ENCODE results near the gene HGF.

HGF gene

GRCh38 chr7:81684514-81685269 is 85.2 kb downstream of the HGF start:
- no peak for DNase-seq (ENCODE audit: low read depth in 1 of 2, low spot score in 1 of 2)

GRCh38 chr7:81684033-81684432 is 85.8 kb downstream of the HGF start:
- DNase-seq (ENCODE audit: low read depth in 1 of 2, low spot score in 1 of 2), result no peak

- DNase-seq (ENCODE audit: low read depth in 1 of 2, low spot score in 1 of 2), result no peak
These were observed 87.0 kb downstream of the HGF start for GRCh38 chr7:81682873-81683272.

GRCh38 chr7:81680120-81680519 is 89.7 kb downstream of the HGF start:
- DNase-seq (ENCODE audit: low read depth in 1 of 2, low spot score in 1 of 2), result no peak

- DNase-seq (ENCODE audit: low read depth in 1 of 2, low spot score in 1 of 2), result no peak
These were observed 93.0 kb downstream of the HGF start for GRCh38 chr7:81676813-81677212.

- no peak for DNase-seq (ENCODE audit: low read depth in 1 of 2, low spot score in 1 of 2)
These were observed 93.6 kb downstream of the HGF start for GRCh38 chr7:81676105-81676811.

DNA sequence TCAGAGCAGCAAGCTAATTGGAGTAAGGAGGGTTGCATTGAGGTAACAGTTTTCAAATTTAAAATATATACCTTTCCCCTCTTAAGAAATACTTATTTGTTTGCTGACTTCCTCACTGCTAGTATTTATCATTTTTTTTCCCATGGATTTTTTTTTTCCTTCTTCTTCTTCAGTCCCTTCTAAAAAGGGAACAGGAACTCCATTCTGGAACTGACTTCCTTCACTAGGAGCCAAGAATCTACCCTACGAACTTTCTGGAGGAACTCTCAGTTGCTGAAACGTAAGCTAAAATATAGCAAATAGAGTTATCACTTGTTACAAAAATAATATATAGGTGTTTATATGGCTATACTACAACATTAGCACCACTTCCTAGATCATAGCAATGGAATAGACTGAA is 95.4 kb downstream of the HGF start:
- DNase-seq (ENCODE audit: low read depth in 1 of 2, low spot score in 1 of 2), result no peak

DNA sequence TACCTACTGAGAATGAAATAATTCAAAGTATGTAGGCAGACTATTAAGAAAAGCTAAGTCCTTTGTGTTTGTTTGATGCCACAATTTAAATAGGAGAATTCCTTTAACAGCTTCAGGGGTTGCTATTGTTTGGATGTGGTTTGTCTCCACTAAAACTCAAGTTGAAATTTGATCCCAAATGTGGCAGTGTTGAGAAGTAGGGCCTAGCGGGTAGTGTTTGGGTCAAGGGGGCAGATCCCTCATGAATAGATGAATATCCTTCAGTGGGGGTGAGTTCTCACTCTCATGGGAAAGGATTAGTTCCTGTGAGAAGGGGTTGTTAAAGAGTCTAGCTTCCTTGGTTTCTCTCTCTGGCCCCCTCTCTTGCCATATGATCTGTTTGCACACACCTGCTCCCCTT is 97.0 kb downstream of the HGF start:
- no peak for DNase-seq (ENCODE audit: low read depth in 1 of 2, low spot score in 1 of 2)

DNA sequence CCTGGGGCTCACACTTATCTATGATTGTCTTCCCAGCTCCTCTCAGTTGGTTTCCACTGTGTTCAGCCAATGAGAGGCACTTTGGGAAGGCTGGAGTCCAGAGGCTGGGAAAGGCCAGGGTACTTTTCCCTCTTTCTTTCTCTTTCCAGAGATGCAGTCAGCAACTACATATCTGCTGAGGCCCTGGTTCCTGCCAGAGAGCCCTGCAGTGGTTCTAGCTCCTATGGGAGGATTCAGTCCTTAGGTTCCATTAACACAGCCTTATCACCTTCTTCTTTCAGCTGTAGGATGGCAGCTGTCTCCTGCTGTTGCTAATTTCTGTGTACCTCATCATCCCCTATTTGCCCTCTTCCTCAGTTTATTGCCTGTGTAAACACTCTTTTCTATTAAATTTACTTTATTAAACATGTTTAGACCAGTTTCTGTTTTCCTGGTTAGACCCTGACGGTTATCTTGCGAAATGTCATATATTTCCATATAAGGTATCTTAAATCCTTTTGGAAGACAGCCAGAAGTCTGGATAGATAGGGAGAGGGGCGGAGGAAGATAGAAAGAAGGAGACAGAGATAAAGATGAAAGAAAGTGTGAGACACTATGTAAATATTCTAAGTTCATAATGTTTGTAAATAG is 100.3 kb downstream of the HGF start:
- no peak for DNase-seq (ENCODE audit: low read depth in 1 of 2, low spot score in 1 of 2)

- no peak for DNase-seq (ENCODE audit: low read depth in 1 of 2, low spot score in 1 of 2)
These were observed 103.6 kb downstream of the HGF start for GRCh38 chr7:81666209-81666608.

DNA sequence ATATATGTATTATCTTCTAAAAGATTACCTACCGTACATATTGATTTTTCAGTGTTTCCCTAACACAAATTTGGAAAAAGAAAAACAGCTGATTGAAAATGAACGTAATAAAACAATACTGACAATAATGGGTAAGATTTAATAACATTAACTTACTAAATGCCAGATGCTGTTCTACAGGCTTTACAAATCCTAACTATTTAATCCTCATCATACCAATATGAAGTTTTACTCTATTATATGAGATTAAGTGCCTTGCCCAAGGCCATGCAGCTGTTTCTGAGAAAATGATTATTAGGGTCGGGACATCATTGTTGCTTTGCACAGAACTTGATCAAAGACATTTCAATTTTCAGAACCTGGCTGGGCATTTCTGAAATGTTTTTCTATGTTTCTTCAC is 104.6 kb downstream of the HGF start:
- no peak for DNase-seq (ENCODE audit: low read depth in 1 of 2, low spot score in 1 of 2)

- DNase-seq (ENCODE audit: low read depth in 1 of 2, low spot score in 1 of 2), result no peak
These were observed 105.5 kb downstream of the HGF start for GRCh38 chr7:81664304-81664703.

DNA sequence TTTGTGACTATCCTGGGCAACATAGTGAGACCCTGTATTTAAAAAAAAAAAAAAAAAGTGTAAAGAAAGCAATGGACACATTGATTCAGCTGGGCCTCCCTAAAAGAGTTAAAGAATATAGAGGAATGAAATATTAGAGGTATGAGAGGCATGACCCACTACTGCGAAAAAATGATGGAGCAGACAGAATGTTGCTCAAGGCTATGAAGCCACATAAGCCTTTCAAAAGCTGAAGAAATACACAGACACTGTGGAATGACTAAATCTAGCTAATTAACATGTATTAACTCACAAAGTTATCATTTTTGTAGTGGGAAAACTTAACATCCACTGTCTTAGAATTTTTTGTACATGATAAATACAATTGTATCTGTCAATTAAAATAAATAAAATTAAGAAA is 107.3 kb downstream of the HGF start:
- DNase-seq (ENCODE audit: low read depth in 1 of 2, low spot score in 1 of 2), result no peak

DNA sequence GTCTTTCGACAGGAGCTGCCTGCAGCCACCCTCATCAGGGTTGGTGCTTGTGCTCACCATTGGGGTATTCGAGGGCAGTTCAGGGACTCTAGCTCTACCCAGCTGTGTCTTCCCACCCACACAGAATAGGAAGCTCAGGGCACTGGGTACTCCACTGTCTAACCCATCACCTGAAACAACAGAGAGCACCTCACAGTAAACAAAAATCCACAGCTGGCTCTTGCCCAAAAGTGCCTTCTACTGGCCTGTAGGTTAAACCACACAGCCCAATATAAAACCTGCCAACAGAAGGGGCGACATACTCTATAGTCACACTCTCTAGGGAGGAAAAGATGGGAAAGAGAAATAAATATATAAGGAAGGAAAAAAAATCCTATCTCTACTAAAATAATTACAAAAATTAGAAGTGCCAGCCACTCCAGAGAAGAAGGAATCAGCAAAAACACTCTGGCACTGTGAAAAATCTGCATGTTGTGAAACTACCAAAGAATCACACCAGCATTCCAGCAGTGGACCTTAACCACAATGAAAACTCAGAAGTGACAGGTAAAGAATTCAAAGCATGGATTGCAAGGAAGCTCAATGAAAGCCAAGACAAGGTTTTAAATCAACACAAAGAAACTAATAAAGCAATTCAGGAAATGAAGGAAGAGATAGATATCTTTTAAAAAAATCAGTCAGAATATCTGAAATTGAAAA is 110.0 kb downstream of the HGF start:
- DNase-seq (ENCODE audit: low read depth in 1 of 2, low spot score in 1 of 2), result no peak

DNA sequence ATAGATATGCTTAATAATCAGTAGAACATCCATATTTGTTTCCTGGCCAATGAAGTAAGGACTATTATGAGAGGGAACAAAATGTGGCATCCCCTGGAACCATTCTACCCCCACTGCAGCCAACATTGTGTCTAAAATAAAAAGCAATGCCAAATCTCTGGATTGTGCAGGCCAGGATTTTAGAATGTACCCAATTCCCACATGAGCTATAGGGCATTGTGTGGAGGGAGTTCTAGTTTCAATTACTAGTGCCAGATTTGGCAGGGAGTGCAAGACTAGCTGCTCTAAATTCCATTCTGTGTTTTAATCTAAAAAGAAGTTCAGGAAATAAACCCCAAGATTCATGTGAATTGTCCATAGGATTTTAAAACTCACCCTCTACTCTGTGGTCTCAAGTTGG is 112.3 kb downstream of the HGF start:
- no peak for DNase-seq (ENCODE audit: low read depth in 1 of 2, low spot score in 1 of 2)

DNA sequence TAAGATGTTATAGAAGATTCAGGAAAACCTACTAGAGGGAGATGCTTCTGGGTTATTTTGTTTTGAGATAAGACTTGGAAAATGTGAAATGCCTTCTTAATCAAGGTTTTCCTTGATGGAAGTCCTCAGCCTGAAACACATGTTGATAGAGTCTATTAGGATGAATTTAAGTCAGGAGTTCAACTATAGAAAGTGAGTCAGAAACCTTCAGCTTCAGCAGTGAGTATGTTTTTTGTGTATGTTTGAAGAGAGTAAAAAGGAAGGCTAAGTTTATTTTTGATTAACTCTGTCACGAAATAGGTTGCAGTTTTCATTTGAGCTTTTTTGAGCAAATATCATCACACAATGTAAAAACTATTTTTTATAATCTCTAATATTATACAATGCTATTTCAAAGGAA is 114.6 kb downstream of the HGF start:
- DNase-seq (ENCODE audit: low read depth in 1 of 2, low spot score in 1 of 2), result no peak

DNA sequence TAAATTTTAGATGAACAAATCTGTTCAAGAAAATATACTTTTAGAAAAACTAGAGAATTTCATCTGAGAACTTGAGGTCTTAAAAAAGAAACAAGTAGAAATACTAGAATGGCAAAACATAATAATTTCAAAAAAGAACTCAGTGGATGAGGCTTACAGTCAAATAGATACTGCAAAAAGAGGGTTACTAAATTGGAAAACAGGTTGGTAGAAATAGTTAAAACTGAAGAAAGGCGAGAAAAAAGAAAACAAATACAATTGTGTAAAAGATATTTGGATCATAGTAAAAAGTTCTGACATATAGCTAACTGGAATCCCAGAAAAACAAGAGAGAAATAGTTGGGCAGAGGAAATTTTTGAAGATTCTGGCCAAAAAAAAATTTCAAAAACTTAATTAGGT is 117.6 kb downstream of the HGF start:
- DNase-seq (ENCODE audit: low read depth in 1 of 2, low spot score in 1 of 2), result no peak

Data from activated CD4-positive, alpha-beta T cell treated with anti-CD3 and anti-CD28 coated beads, Interleukin-2, amount 50 U/mL, for 24 hours (primary cell).